Measurements from ENCODE around the gene REXO4. TPM values are rescaled to one million over a fixed set of nuclear protein-coding genes. Genes with fewer than 3 reads are reported as not detected.

REXO4 gene
- polyA plus RNA-seq, 1 experiment: 24.0 TPM

DNA sequence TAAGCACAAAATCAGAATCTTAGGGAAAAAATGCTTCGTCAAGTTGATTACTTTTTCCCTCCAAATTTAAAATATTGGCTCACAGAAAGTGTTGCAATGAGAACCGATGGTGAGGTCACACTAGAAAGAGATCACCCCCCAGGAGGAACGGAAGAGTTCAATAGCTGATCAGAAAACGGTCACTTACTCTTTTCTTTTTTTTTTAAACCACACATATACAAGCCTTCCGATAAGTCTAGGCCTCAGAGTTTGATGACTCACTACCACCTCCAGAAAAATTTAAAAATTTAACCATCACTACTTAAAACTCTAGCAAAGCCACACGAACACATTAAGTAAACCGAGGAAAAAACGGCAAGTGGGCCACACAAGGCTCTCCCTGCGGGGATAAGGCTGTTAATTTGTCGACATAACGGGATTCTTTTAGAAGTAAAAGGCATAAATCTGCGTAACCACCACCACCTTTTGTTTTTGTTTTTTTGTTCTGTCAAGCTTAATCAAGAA, 43.1 kb downstream of the REXO4 start:
- POLR2A ChIA-PET: no interaction called here

DNA sequence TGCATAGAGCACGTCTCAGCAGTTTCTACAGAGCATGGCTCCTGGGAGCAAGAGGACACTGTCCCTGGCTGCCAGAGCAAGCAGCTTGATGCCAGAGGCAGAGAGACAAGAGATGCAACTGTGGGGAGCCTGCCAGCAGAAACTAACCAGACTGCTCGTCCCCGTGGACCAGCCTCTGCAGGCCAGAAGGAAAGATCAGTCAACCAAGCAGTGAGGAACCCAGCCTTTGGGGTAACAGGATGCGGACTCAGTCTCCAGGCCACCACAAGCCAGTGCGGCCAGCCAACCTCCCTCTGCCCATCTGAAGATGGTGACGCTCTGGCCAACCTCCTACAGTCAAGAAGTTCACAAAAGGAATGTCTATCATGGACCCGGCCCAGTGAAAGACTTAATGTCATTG, 45.7 kb downstream of the REXO4 start:
- POLR2A ChIA-PET: no interaction called here

More for the DNA sequence above, 43.1 kb downstream of the REXO4 start:
- CTCF ChIA-PET: interaction anchor here (0.7 to 1.6 kb wide), 6 partner anchors 9 to 1539 kb away, joined by 3 read pairs; no protein-coding TSS in a partner anchor
- no peak for DNase-seq (ENCODE audit: low read depth)
- Histone ChIP-seq H3K4me3 (ENCODE audit: low read depth, low read length) (peak overlapping the region; percentile 77), H3K36me3 (ENCODE audit: control insufficient read depth, insufficient read depth, low read length) (peaks cover 17% of the 10 kb centered on the region), H3K27me3 (ENCODE audit: control insufficient read depth, insufficient read depth, low read length) (no peaks in the 10 kb centered on the region)
- TF ChIP-seq, protein P1, sequence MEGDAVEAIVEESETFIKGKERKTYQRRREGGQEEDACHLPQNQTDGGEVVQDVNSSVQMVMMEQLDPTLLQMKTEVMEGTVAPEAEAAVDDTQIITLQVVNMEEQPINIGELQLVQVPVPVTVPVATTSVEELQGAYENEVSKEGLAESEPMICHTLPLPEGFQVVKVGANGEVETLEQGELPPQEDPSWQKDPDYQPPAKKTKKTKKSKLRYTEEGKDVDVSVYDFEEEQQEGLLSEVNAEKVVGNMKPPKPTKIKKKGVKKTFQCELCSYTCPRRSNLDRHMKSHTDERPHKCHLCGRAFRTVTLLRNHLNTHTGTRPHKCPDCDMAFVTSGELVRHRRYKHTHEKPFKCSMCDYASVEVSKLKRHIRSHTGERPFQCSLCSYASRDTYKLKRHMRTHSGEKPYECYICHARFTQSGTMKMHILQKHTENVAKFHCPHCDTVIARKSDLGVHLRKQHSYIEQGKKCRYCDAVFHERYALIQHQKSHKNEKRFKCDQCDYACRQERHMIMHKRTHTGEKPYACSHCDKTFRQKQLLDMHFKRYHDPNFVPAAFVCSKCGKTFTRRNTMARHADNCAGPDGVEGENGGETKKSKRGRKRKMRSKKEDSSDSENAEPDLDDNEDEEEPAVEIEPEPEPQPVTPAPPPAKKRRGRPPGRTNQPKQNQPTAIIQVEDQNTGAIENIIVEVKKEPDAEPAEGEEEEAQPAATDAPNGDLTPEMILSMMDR (IDR thresholded peaks at IDR 0.05; ENCODE audit: insufficient read depth, low read depth, low read length): no peak

DNA sequence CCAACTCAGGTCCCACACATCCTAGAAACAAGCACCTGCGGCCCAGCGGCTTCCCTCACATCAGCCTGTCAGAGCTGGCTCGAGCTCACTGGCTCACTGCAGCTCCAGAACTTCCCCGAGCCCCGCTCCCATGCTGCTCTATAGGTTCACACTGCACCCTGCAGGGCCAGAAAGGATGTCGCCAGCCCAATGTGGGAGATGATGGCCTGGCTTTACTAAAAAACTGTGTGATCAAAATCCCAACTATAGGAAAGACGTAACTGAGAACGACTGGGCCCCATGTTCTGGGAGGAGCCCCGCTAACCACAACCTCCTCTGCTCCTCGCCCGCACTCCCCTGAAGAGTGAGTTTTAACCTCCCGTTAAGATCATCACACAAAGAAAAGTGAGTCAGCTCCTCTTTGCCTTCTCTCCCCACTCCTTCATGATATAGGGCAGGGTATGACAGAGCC, 46.5 kb downstream of the REXO4 start:
- TF ChIP-seq, protein P1 (IDR thresholded peaks at IDR 0.05; ENCODE audit: insufficient read depth, low read depth, low read length): no peak
- POLR2A ChIA-PET: no interaction called here
- CTCF ChIA-PET: interaction anchor here (1.4 to 2.8 kb wide), 2 partner anchors 8 to 19 kb away, joined by 4 to 7 read pairs; no protein-coding TSS in a partner anchor
- peaks cover 31% of the 10 kb centered on the region for H3K36me3 ChIP-seq (ENCODE audit: control insufficient read depth, insufficient read depth, low read length)
- no peak overlapping the region for H3K4me3 ChIP-seq (ENCODE audit: low read depth, low read length)
- H3K27me3 ChIP-seq (ENCODE audit: control insufficient read depth, insufficient read depth, low read length): no peaks in the 10 kb centered on the region
- no peak for DNase-seq (ENCODE audit: low read depth)

More for the DNA sequence above, 45.7 kb downstream of the REXO4 start:
- CTCF ChIA-PET: interaction anchor here (0.6 to 2.8 kb wide), 3 partner anchors 9 to 1842 kb away, joined by 3 to 7 read pairs (median 4); no protein-coding TSS in a partner anchor
- Histone ChIP-seq H3K27me3 (ENCODE audit: control insufficient read depth, insufficient read depth, low read length) (no peaks in the 10 kb centered on the region), H3K4me3 (ENCODE audit: low read depth, low read length) (no peak overlapping the region), H3K36me3 (ENCODE audit: control insufficient read depth, insufficient read depth, low read length) (peaks cover 24% of the 10 kb centered on the region)
- TF ChIP-seq, protein P1 (IDR thresholded peaks at IDR 0.05; ENCODE audit: insufficient read depth, low read depth, low read length): no peak
- no peak for DNase-seq (ENCODE audit: low read depth)

DNA sequence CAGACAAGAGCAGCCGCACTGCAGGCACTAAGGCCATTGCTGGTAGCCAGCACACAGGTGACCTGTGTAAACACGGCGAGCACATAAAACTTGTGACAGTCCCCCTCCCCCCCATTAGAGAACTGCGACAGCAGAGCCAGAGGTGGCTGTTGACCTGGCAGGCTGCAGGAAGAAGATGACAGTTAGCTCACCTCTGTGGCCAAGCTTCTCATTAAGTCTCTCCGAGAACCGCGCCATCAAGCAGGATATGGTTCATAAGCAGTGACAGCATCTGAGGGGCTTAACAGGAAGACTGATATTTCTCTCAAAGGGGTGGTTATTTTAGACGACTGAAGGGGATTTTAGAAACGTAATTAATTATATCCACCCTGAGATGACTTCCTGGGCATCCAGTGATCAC, 47.1 kb downstream of the REXO4 start:
- CTCF ChIA-PET: no interaction called here
- no peak overlapping the region for H3K4me3 ChIP-seq (ENCODE audit: low read depth, low read length)
- peaks cover 33% of the 10 kb centered on the region for H3K36me3 ChIP-seq (ENCODE audit: control insufficient read depth, insufficient read depth, low read length)
- DNase-seq (ENCODE audit: low read depth): no peak
- TF ChIP-seq, protein P1 (IDR thresholded peaks at IDR 0.05; ENCODE audit: insufficient read depth, low read depth, low read length): no peak
- no peaks in the 10 kb centered on the region for H3K27me3 ChIP-seq (ENCODE audit: control insufficient read depth, insufficient read depth, low read length)
- POLR2A ChIA-PET: no interaction called here

DNA sequence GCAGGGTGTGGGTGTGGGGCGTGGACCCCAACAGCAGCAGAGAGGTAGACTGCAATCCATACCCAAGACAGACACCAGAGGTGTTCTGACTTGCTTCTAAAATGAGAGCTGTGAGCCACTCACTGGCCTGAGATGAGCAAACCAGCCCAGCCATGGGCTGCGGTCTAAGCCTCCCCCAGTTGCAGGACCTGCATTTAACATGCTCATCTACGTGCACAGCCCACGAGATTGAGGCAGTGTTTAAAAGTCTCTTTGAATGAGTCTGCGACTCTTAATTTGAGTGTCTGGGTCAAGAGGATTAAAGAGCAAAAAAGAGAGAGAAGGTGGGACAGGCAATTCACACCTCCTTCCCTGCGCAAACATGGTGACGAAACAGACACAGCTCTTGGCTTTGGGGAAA, 47.9 kb downstream of the REXO4 start:
- H3K27me3 ChIP-seq (ENCODE audit: control insufficient read depth, insufficient read depth, low read length): no peaks in the 10 kb centered on the region
- peaks cover 37% of the 10 kb centered on the region for H3K36me3 ChIP-seq (ENCODE audit: control insufficient read depth, insufficient read depth, low read length)
- CTCF ChIA-PET: interaction anchor here (1.7 kb wide), 1 partner anchor 10 kb away, joined by 5 read pairs; no protein-coding TSS in a partner anchor
- POLR2A ChIA-PET: no interaction called here
- TF ChIP-seq, protein P1 (IDR thresholded peaks at IDR 0.05; ENCODE audit: insufficient read depth, low read depth, low read length): no peak
- no peak for DNase-seq (ENCODE audit: low read depth)
- no peak overlapping the region for H3K4me3 ChIP-seq (ENCODE audit: low read depth, low read length)
